NCI-H2107 treated with DMSO at 0.1 percent for 48 hours (cell line): ENCODE data around the gene KBTBD7.
A peak's percentile ranks its signal among the peaks of the same experiment; 100 is the strongest.

ENCODE experiments used
- DNase-seq: peaks from one replicate; lab custom pipeline; 2025; ENCODE audit not compliant: unreplicated experiment; lab: John Stamatoyannopoulos, UW

The KBTBD7 gene

GRCh38 chr13:41193919-41194824, at the start of gene KBTBD7:
Gene KBTBD7 (minus strand): TSS chr13:41194569. CDS start chr13:41194257, 312 bp downstream.
- DNase-seq, result peak; percentile 78

- no peak for DNase-seq
These were observed 47.3 kb upstream of the KBTBD7 start for GRCh38 chr13:41241626-41242025.

GRCh38 chr13:41236369-41236768, 42.0 kb upstream of the KBTBD7 start:
- no peak for DNase-seq

GRCh38 chr13:41232578-41233480, 38.5 kb upstream of the KBTBD7 start:
- DNase-seq, result no peak

GRCh38 chr13:41231786-41232185, 37.4 kb upstream of the KBTBD7 start:
- peak; percentile 11 for DNase-seq

GRCh38 chr13:41231025-41231677, 36.8 kb upstream of the KBTBD7 start:
- no peak for DNase-seq

- no peak for DNase-seq
These were observed 35.0 kb upstream of the KBTBD7 start for GRCh38 chr13:41229356-41229755.

GRCh38 chr13:41224113-41225110, 30.0 kb upstream of the KBTBD7 start:
- no peak for DNase-seq

GRCh38 chr13:41222259-41222852, 28.0 kb upstream of the KBTBD7 start:
- peak; percentile 34 for DNase-seq

GRCh38 chr13:41220401-41220800, 26.0 kb upstream of the KBTBD7 start:
- DNase-seq, result no peak

- no peak for DNase-seq
These were observed 21.8 kb upstream of the KBTBD7 start for GRCh38 chr13:41216160-41216559.

GRCh38 chr13:41213919-41214318, 19.6 kb upstream of the KBTBD7 start:
- DNase-seq, result no peak

GRCh38 chr13:41213316-41213715, 18.9 kb upstream of the KBTBD7 start:
- DNase-seq, result no peak

- DNase-seq, result no peak
These were observed 18.5 kb upstream of the KBTBD7 start for GRCh38 chr13:41212881-41213280.

- no peak for DNase-seq
These were observed 16.7 kb upstream of the KBTBD7 start for GRCh38 chr13:41211062-41211461.

GRCh38 chr13:41206467-41206866, 12.1 kb upstream of the KBTBD7 start:
- DNase-seq, result no peak

- DNase-seq, result no peak
These were observed 9.4 kb upstream of the KBTBD7 start for GRCh38 chr13:41203810-41204209.

GRCh38 chr13:41200126-41200525, 5.8 kb upstream of the KBTBD7 start:
- no peak for DNase-seq

- peak; percentile 51 for DNase-seq
These were observed 5.2 kb upstream of the KBTBD7 start for GRCh38 chr13:41199526-41199925.

- no peak for DNase-seq
These were observed 4.7 kb upstream of the KBTBD7 start for GRCh38 chr13:41199079-41199478.
